H1 (cell line): Measurements from ENCODE around the gene MAPKAPK2. TPM values are rescaled to one million over a fixed set of nuclear protein-coding genes. Genes with fewer than 3 reads are reported as not detected.

ENCODE experiments used
- CTCF ChIA-PET: fragments of 300-600 bp; sonication (Branson Sonifier 250); formaldehyde crosslinking; loops from one replicate; lab custom pipeline; 2021; ENCODE audit not compliant: partially characterized antibody; lab: Charles Lee
- POLR2A ChIA-PET: fragments of 300-600 bp; sonication (Branson Sonifier 250); formaldehyde crosslinking; loops from one replicate; lab custom pipeline; 2021; ENCODE audit warnings: inconsistent platforms; ENCODE audit not compliant: partially characterized antibody; lab: Charles Lee
- DNase-seq, 2 experiments: peaks; one replicate each; pipeline versions ENCODE4 v3.0.0 to v3.0.0-alpha.2; 2010 to 2022; ENCODE audit warnings: low spot score in 2 of 2, low read depth in 1 of 2, mixed read lengths in 1 of 2
- FAIRE-seq: peaks from 2 replicates; lab custom pipeline; 2011; peaks lifted over from hg19 to GRCh38; lab: Jason Lieb, UNC
- H2AFZ ChIP-seq: 2 replicates; pipeline ENCODE4 v1.8.1; 2012; ENCODE audit warnings: low read length, inconsistent platforms
- H2AK5ac ChIP-seq: 2 replicates; pipeline ENCODE4 v1.6.1; 2013; ENCODE audit warnings: low read depth, low read length
- H2BK120ac ChIP-seq: replicated peaks from 2 replicates; pipeline ENCODE3; 2013; ENCODE audit warnings: low read depth, low read length, inconsistent platforms
- H2BK12ac ChIP-seq: 2 replicates; pipeline ENCODE4 v1.6.1; 2013; ENCODE audit warnings: low read depth, low read length
- H2BK15ac ChIP-seq: 2 replicates; pipeline ENCODE4 v1.6.1; 2013; ENCODE audit warnings: low read length
- H2BK20ac ChIP-seq: 2 replicates; pipeline ENCODE4 v1.6.1; 2013; ENCODE audit warnings: low read length
- H2BK5ac ChIP-seq: 2 replicates; pipeline ENCODE4 v1.6.1; 2013; ENCODE audit warnings: low read depth, low read length
- H3K14ac ChIP-seq: 2 replicates; pipeline ENCODE4 v1.6.1; 2013; ENCODE audit warnings: inconsistent platforms; ENCODE audit not compliant: insufficient read length
- H3K18ac ChIP-seq: 2 replicates; pipeline ENCODE4 v1.6.1; 2013; ENCODE audit warnings: low read length; ENCODE audit errors: extremely low read depth
- H3K23ac ChIP-seq: 2 replicates; pipeline ENCODE4 v1.6.1; 2013; ENCODE audit warnings: inconsistent platforms; ENCODE audit not compliant: insufficient read length
- H3K23me2 ChIP-seq: 2 replicates; pipeline ENCODE4 v1.6.1; 2013; ENCODE audit warnings: low read depth, low read length
- H3K27ac ChIP-seq: 2 replicates; pipeline ENCODE4 v1.6.1; 2011; ENCODE audit warnings: low read depth, low read length, inconsistent platforms
- H3K27me3 ChIP-seq, 4 experiments: replicated peaks in 1 of 4; 1 replicate in 1 of 4; 2 replicates in 3 of 4; pipeline versions ENCODE4 v1.6.1 to v1.8.1; 2011 to 2013; ENCODE audit warnings: low read length in 3 of 4, mild to moderate bottlenecking in 3 of 4, inconsistent platforms in 2 of 4, mixed read lengths in 2 of 4, moderate library complexity in 1 of 4; ENCODE audit not compliant: control insufficient read depth in 3 of 4, insufficient read depth in 3 of 4; ENCODE audit errors: extremely low read depth in 1 of 4
- H3K36me3 ChIP-seq, 4 experiments: 2 replicates each; pipeline versions ENCODE4 v1.6.1 to v1.8.1; 2011 to 2013; ENCODE audit warnings: mild to moderate bottlenecking in 4 of 4, low read length in 3 of 4, moderate library complexity in 2 of 4, control low read depth in 1 of 4, inconsistent platforms in 1 of 4; ENCODE audit not compliant: insufficient read depth in 4 of 4, control insufficient read depth in 2 of 4
- H3K4ac ChIP-seq: replicated peaks from 2 replicates; pipeline ENCODE3; 2013; ENCODE audit warnings: low read length, low read depth, mixed read lengths, inconsistent platforms; ENCODE audit not compliant: insufficient read length
- H3K4me1 ChIP-seq, 4 experiments: replicated peaks in 1 of 4; 1 replicate in 1 of 4; 2 replicates in 3 of 4; pipeline versions ENCODE4 v1.6.1 to v1.8.1; 2011 to 2013; ENCODE audit warnings: low read length in 3 of 4, inconsistent platforms in 2 of 4, mixed read lengths in 1 of 4; ENCODE audit not compliant: insufficient read depth in 4 of 4, control insufficient read depth in 3 of 4
- H3K4me2 ChIP-seq, 2 experiments: 2 replicates each; pipeline versions ENCODE4 v1.6.1 to v1.8.1; 2011 to 2013; ENCODE audit warnings: low read depth in 2 of 2, low read length in 2 of 2, control low read depth in 1 of 2, inconsistent platforms in 1 of 2, mild to moderate bottlenecking in 1 of 2; ENCODE audit not compliant: insufficient read depth in 1 of 2
- H3K4me3 ChIP-seq, 4 experiments: fragments of 200-600, 300-600 bp in 1 of 4; sonication (generic), shearing (Covaris generic), sonication (Bioruptor Twin) in 1 of 4; 2 replicates each; pipeline versions ENCODE4 v1.5.1 to v1.8.1; 2011 to 2016; ENCODE audit warnings: low read length in 4 of 4, low read depth in 3 of 4, control low read depth in 2 of 4, inconsistent platforms in 2 of 4, mild to moderate bottlenecking in 2 of 4, mixed read lengths in 1 of 4, moderate library complexity in 1 of 4; ENCODE audit not compliant: insufficient read depth in 2 of 4; ENCODE audit errors: extremely low read depth in 1 of 4
- H3K56ac ChIP-seq: replicated peaks from 2 replicates; pipeline ENCODE3; 2013; ENCODE audit warnings: low read depth, mild to moderate bottlenecking, mixed read lengths, low read length, inconsistent platforms; ENCODE audit not compliant: insufficient read length
- H3K79me1 ChIP-seq: 2 replicates; pipeline ENCODE4 v1.6.1; 2013; ENCODE audit warnings: low read depth, low read length, control low read depth
- H3K79me2 ChIP-seq, 2 experiments: 2 replicates each; pipeline versions ENCODE4 v1.6.1 to v1.8.1; 2012 to 2013; ENCODE audit warnings: low read length in 2 of 2, mild to moderate bottlenecking in 2 of 2, inconsistent platforms in 1 of 2; ENCODE audit not compliant: insufficient read depth in 2 of 2, control insufficient read depth in 1 of 2
- H3K9ac ChIP-seq, 4 experiments: replicated peaks in 1 of 4; 1 replicate in 1 of 4; 2 replicates in 3 of 4; pipeline versions ENCODE4 v1.6.1 to v1.8.1; 2011 to 2013; ENCODE audit warnings: low read depth in 3 of 4, low read length in 3 of 4, control low read depth in 2 of 4, mild to moderate bottlenecking in 2 of 4, moderate library complexity in 2 of 4, inconsistent platforms in 1 of 4; ENCODE audit errors: extremely low read depth in 1 of 4
- H3K9me3 ChIP-seq, 2 experiments: 2 replicates each; pipeline versions ENCODE4 v1.6.1 to v1.8.1; 2012 to 2013; ENCODE audit warnings: mild to moderate bottlenecking in 2 of 2, moderate library complexity in 2 of 2, control low read depth in 1 of 2, inconsistent platforms in 1 of 2, low read depth in 1 of 2, low read length in 1 of 2, mixed read lengths in 1 of 2; ENCODE audit not compliant: insufficient read depth in 2 of 2
- H4K20me1 ChIP-seq, 2 experiments: replicated peaks in 1 of 2; 2 replicates each; pipeline versions ENCODE3 to v1.8.1; 2011 to 2013; ENCODE audit warnings: inconsistent platforms in 2 of 2, low read length in 2 of 2, mild to moderate bottlenecking in 1 of 2; ENCODE audit not compliant: insufficient read depth in 2 of 2, control insufficient read depth in 1 of 2
- H4K5ac ChIP-seq: 2 replicates; pipeline ENCODE4 v1.6.1; 2013; ENCODE audit warnings: low read length, low read depth, mixed read lengths, inconsistent platforms; ENCODE audit not compliant: insufficient read length
- H4K8ac ChIP-seq: 2 replicates; pipeline ENCODE4 v1.8.0; 2013; ENCODE audit warnings: mild to moderate bottlenecking, moderate library complexity, low read length, inconsistent platforms; ENCODE audit not compliant: insufficient read depth; ENCODE audit errors: extremely low read depth
- H4K91ac ChIP-seq: replicated peaks from 2 replicates; pipeline ENCODE3; 2013; ENCODE audit warnings: low read length, mixed read lengths, inconsistent platforms; ENCODE audit not compliant: insufficient read length
- CHD2 ChIP-seq: IDR thresholded peaks from 2 replicates; pipeline ENCODE4 v1.6.1; 2012; ENCODE audit warnings: low read length, improper control_type of control experiment
- PHF8 ChIP-seq: fragments of 200-600 bp; sonication (generic); conservative IDR thresholded peaks from 2 replicates; pipeline ENCODE4 v1.7.1; 2012; ENCODE audit warnings: low read depth, mild to moderate bottlenecking, inconsistent platforms, low read length, moderate library complexity
- RAD21 ChIP-seq, 2 experiments: IDR thresholded peaks in 1 of 2; conservative IDR thresholded peaks in 1 of 2; 2 replicates each; pipeline ENCODE4 v1.6.1; 2011; ENCODE audit warnings: low read depth in 2 of 2, low read length in 2 of 2, improper control_type of control experiment in 1 of 2, inconsistent platforms in 1 of 2, mild to moderate bottlenecking in 1 of 2, moderate library complexity in 1 of 2
- WGBS, 2 experiments: shearing (Covaris generic) in 1 of 2; methylation state at CpG; one replicate each; pipeline versions ENCODE4 v1.1.6 to v1.1.7; 2013 to 2015; ENCODE audit warnings: low lambda C conversion rate in 2 of 2, mixed read lengths in 2 of 2, inconsistent platforms in 1 of 2, low coverage in 1 of 2, missing lambda C conversion rate in 1 of 2; ENCODE audit not compliant: insufficient replicate concordance in 2 of 2, insufficient coverage in 1 of 2, insufficient read length in 1 of 2; ENCODE audit errors: extremely low coverage in 1 of 2, missing lambda C conversion rate in 1 of 2; 5-methylcytosine and 5-hydroxymethylcytosine counted together
- polyA plus RNA-seq, 7 experiments: library from polyadenylated mRNA; depleted of rRNA in 3 of 7; stranded (reverse) in 5 of 7; unstranded in 2 of 7; fragments of >200 nt in 5 of 7; fragments of 200-250 nt in 2 of 7; gene quantifications; 1 replicate in 5 of 7; 2 replicates in 1 of 7; 4 replicates in 1 of 7; pipeline versions ENCODE4 v1.2.1 to v1.2.3, GENCODE V29; 2011 to 2013; ENCODE audit warnings: missing spikeins in 2 of 7, mixed read lengths in 2 of 7
- total RNA-seq: library from RNA; stranded (reverse); fragmentation: NEBNext Ultra II Directional; extraction: Animal tissue kit (Norgen Biotek cat#: 25700); gene quantifications from 2 replicates; pipeline ENCODE4 v1.2.1, GENCODE V29; 2021

The MAPKAPK2 gene
- total and polyA plus RNA-seq, 2 of the 8 experiments (the other 6 are each of a cell fraction or from before 2014, with no cell fraction given): 27.5 to 44.9 TPM

DNA sequence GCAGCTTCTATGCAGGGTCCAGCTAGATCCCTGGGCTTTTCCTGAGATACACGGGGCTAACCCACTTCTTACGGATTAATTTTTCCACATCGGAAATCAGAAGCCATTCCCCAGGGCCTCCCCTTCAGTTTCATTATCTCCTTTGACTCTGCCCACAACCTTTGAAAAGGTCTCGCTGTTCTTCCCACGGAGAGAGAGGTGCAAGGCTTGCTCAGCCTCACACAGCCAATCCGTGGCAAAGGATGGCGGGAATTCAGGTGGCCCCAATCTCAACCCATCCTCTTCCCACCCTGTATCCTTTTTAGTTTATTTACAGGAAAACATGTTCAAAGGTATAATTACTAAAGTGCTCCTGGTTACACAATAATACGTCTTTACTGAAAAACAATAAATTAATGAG lies 702 bp upstream of the MAPKAPK2 start:
- Histone ChIP-seq H4K8ac (no peak overlapping the region; the same call in 1 of the 2 replicates), H3K14ac (no peak overlapping the region), H3K79me1 (peaks cover 2% of the 10 kb centered on the region; the same call in 1 of the 2 replicates), H4K91ac (no peak overlapping the region), H3K79me2 (peaks cover 0 to 16% of the 10 kb centered on the region in 2 experiments; a peak in 3 of 4 replicates), H2BK12ac (no peak overlapping the region), H2AK5ac (no peak overlapping the region), H3K27ac (no peak overlapping the region), H2BK15ac (no peak overlapping the region; the same call in 1 of the 2 replicates), H3K4ac (no peak overlapping the region), H4K20me1 (peaks cover 13 to 17% of the 10 kb centered on the region in 2 experiments), H3K36me3 (no peaks in the 10 kb centered on the region), H3K18ac (no peak overlapping the region), H2BK5ac (no peak overlapping the region), H2BK20ac (no peak overlapping the region), H3K4me2 (peak overlapping the region; percentile 92 to 95; a peak in 3 of 4 replicates), H3K56ac (no peak overlapping the region), H2BK120ac (no peak overlapping the region), H3K23me2 (peaks cover 7% of the 10 kb centered on the region), H3K23ac (no peak overlapping the region), H3K9me3 (no peaks in the 10 kb centered on the region), H4K5ac (no peak overlapping the region), H2AFZ (no peak overlapping the region), H3K9ac (no peak overlapping the region), H3K4me1 (peaks cover 10 to 20% (median 10%) of the 10 kb centered on the region in 4 experiments), H3K4me3 (peak overlapping the region in 2 of 4 experiments; percentile 46 to 88; a peak in 6 of 8 replicates), H3K27me3 (peaks cover 9 to 31% (median 26%) of the 10 kb centered on the region in 4 experiments)
- CTCF ChIA-PET: interaction anchor here (0.8 to 2.0 kb wide), 13 partner anchors 9 to 177 kb away, joined by 3 to 9 read pairs (median 3); partner anchors contain the start of gene RASSF5
- DNase-seq: no peak
- FAIRE-seq: no peak
- POLR2A ChIA-PET: interaction anchor here (0.8 to 1.2 kb wide), 2 partner anchors 20 to 48 kb away, joined by 3 to 4 read pairs; partner anchors contain the start of gene DYRK3
- WGBS, 2 experiments: 59% methylated on average over 8 of the region's 8 CpGs; no CpG with 5 or more reads in 1 of the 2 experiments
- TF ChIP-seq RAD21 (IDR thresholded peaks at IDR 0.05 in 1 of 2, conservative IDR thresholded peaks at IDR 0.05 in 1 of 2; ENCODE audit: low read depth in 2 of 2, low read length in 2 of 2): no peak
- TF ChIP-seq CHD2: no peak
- TF ChIP-seq PHF8: 0 out of 2 replicates have a peak, but pooled peaks have one; percentile 6
